Neutrophil (primary cell): ENCODE results near the gene ZBTB20.

ENCODE experiments used
- H3K27ac ChIP-seq: fragments of 200-600 bp; sonication (generic); 2 replicates; pipeline ENCODE4 v1.5.1; 2016; ENCODE audit warnings: mild to moderate bottlenecking, moderate library complexity
- H3K27me3 ChIP-seq: fragments of 200-600 bp; sonication (generic); 2 replicates; pipeline ENCODE4 v1.6.0; 2016; ENCODE audit warnings: mild to moderate bottlenecking
- H3K36me3 ChIP-seq: fragments of 200-600 bp; sonication (generic); 2 replicates; pipeline ENCODE4 v1.5.1; 2017
- H3K4me1 ChIP-seq, 2 experiments: fragments of 200-600 bp in 1 of 2; sonication (generic) in 1 of 2; 1 replicate in 1 of 2; 2 replicates in 1 of 2; pipeline versions ENCODE4 v1.5.1 to v1.6.1; 2013 to 2016; ENCODE audit warnings: low read depth in 1 of 2, low read length in 1 of 2, mild to moderate bottlenecking in 1 of 2, moderate library complexity in 1 of 2; ENCODE audit not compliant: control insufficient read depth in 1 of 2, insufficient read depth in 1 of 2
- H3K4me3 ChIP-seq, 2 experiments: fragments of 200-600 bp in 1 of 2; sonication (generic) in 1 of 2; 1 replicate in 1 of 2; 2 replicates in 1 of 2; pipeline ENCODE4 v1.5.1; 2013 to 2016; ENCODE audit warnings: low read depth in 1 of 2, low read length in 1 of 2, mild to moderate bottlenecking in 1 of 2, moderate library complexity in 1 of 2
- H3K9me3 ChIP-seq: fragments of 200-600 bp; sonication (generic); 2 replicates; pipeline ENCODE4 v1.5.1; 2016
- TF ChIP-seq, protein P1 (sequence below): fragments of 200-600 bp; sonication (generic); IDR thresholded peaks from 2 replicates; pipeline ENCODE4 v1.5.1; 2016; ENCODE audit warnings: antibody characterized with exemption

ZBTB20 gene

DNA sequence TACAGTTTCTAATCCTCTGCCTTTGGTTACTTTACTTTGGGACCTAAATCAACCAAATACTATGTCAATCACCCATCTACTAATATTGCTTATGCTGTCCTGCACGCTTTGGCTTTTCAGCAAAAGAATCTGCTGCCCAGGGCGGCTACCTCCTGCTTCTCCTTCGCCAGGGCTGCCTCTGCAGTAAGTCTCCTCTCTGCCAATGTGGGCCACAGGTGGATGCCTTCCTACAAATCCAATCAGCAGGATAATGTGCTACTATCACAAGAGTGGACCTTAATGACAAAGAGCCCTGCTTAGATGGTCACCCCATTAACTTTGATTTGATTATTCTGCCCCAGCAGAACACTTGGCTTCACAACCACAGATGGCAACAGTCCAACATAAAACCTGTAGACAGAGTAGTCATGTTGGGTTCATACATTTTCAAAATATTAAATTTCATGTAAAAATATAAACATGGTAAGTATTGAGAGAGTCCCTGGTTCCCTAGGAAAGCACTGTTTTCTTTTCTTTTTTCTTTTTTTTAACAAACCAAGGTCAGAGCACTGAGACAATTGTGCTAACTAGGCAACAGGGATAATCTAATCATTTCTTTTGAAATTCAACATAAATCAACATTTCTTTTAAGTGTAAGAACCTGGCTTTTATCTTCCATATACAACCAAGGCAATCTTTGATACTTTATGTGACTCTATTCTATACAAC, 298.3 kb downstream of the ZBTB20 start:
- Histone ChIP-seq H3K36me3 (no peaks in the 10 kb centered on the region), H3K4me3 (no peak overlapping the region)

DNA sequence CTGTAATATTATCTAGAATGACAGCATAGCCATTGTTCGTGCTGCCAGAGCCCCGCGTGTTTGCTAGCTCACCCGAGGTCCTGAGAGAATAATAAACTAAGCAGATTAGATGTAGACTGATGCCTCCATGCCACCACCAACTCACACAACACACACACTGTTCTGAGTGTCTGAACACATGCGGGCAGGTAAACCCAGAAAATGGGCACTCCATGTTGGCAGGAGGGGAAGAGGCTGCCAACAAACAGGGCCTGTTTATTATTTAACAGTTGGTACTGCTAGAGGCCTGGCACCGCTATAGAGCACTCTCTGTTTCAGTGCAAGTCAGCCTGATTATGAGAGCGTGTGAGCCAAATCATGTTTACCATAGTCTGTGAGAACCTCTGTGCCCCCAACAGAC, 299.0 kb downstream of the ZBTB20 start:
- no peaks in the 10 kb centered on the region for H3K4me1 ChIP-seq
- TF ChIP-seq, protein P1, sequence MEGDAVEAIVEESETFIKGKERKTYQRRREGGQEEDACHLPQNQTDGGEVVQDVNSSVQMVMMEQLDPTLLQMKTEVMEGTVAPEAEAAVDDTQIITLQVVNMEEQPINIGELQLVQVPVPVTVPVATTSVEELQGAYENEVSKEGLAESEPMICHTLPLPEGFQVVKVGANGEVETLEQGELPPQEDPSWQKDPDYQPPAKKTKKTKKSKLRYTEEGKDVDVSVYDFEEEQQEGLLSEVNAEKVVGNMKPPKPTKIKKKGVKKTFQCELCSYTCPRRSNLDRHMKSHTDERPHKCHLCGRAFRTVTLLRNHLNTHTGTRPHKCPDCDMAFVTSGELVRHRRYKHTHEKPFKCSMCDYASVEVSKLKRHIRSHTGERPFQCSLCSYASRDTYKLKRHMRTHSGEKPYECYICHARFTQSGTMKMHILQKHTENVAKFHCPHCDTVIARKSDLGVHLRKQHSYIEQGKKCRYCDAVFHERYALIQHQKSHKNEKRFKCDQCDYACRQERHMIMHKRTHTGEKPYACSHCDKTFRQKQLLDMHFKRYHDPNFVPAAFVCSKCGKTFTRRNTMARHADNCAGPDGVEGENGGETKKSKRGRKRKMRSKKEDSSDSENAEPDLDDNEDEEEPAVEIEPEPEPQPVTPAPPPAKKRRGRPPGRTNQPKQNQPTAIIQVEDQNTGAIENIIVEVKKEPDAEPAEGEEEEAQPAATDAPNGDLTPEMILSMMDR: no peak
- H3K36me3 ChIP-seq: no peaks in the 10 kb centered on the region
- no peak overlapping the region for H3K4me3 ChIP-seq
- H3K9me3 ChIP-seq: no peaks in the 10 kb centered on the region
- H3K27me3 ChIP-seq: no peaks in the 10 kb centered on the region
- no peak overlapping the region for H3K27ac ChIP-seq

More for the DNA sequence above, 298.3 kb downstream of the ZBTB20 start:
- Histone ChIP-seq H3K9me3 (no peaks in the 10 kb centered on the region), H3K4me1 (no peaks in the 10 kb centered on the region), H3K27ac (no peak overlapping the region), H3K27me3 (no peaks in the 10 kb centered on the region)
- TF ChIP-seq, protein P1: no peak

DNA sequence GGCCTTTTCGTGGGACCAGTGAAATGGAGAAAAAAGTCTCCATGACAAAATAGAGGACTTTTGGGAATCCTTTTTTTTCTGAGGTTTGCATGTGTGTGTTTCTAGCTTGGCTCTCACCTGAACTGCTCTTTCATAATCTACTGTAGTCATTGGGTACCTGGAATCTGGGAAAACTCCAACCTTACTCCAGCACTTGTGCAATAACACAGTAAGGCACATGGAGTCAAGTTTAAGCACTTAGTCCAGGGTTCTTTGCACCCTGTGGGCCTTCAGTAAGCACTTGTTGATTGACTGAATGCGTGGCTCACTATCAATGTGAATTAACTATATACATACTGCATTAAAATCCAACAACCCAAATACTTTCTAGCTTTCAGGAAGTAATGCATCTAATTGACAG, 299.5 kb downstream of the ZBTB20 start:
- Histone ChIP-seq H3K9me3 (no peaks in the 10 kb centered on the region), H3K27me3 (no peaks in the 10 kb centered on the region), H3K4me3 (no peak overlapping the region), H3K27ac (no peak overlapping the region), H3K36me3 (no peaks in the 10 kb centered on the region), H3K4me1 (no peaks in the 10 kb centered on the region)
- TF ChIP-seq, protein P1: no peak

DNA sequence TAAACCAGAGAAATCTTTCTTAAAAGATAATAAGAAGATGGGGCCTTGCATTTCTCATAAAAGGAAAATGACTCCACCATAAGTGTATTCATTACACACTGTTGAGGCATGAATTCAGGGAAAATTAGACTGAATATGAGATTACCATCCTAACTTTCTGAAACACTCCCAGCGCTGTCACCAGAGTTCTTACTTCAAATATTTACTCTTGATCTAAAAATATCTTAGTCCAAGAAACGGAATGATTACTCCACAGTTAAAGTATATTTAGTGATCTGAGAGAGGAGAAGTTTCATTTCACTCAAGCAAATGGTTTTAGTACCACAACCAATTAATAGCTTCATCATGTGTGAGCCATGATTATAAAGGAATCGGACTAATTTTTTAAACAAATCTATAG, 300.3 kb downstream of the ZBTB20 start:
- Histone ChIP-seq H3K27ac (no peak overlapping the region), H3K27me3 (no peaks in the 10 kb centered on the region), H3K4me1 (no peaks in the 10 kb centered on the region), H3K36me3 (no peaks in the 10 kb centered on the region), H3K9me3 (no peaks in the 10 kb centered on the region), H3K4me3 (no peak overlapping the region)
- TF ChIP-seq, protein P1: no peak

DNA sequence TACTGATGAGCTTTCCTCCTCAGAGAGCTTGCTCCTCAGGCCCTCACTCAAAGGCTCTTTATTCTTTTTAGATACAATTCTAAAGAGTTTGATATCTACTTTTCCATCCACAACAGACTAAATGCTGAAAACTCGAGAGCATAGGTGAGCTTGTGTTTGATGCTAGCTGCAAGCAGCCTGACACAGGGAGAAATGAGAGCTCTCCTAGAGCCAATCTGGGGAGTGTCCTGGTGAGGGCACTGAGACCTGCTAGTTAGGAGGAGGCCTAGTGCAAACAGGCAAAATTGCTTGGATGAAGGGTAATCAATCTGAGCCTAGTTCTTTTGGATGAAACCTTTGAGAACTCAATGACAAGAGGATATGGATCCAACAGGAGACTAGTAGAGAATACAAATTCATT, 300.8 kb downstream of the ZBTB20 start:
- Histone ChIP-seq H3K4me3 (no peak overlapping the region), H3K36me3 (no peaks in the 10 kb centered on the region), H3K9me3 (no peaks in the 10 kb centered on the region), H3K4me1 (no peaks in the 10 kb centered on the region), H3K27me3 (no peaks in the 10 kb centered on the region), H3K27ac (no peak overlapping the region)
- TF ChIP-seq, protein P1: no peak
